HG03558 (cell line): Measurements from ENCODE around the gene GPS2.

ENCODE experiments used
- ATAC-seq: cut with Tn5 transposase; IDR thresholded peaks from one replicate; pipeline ENCODE4 v1.9.1; 2021; ENCODE audit warnings: moderate number of reproducible peaks; ENCODE audit not compliant: unreplicated experiment; ENCODE audit errors: extremely low read depth

GPS2 gene

GRCh38 chr17:7294614-7295153 lies 20.5 kb downstream of the GPS2 start, which contains the start of gene YBX2:
Gene YBX2 (minus strand): TSS chr17:7294639. CDS start chr17:7294500, 139 bp downstream.
- no peak for ATAC-seq

GRCh38 chr17:7293816-7294613 lies 21.1 kb downstream of the GPS2 start:
- ATAC-seq = no peak

GRCh38 chr17:7293159-7293558 lies 22.0 kb downstream of the GPS2 start:
- no peak for ATAC-seq

GRCh38 chr17:7292729-7293128 lies 22.4 kb downstream of the GPS2 start:
- no peak for ATAC-seq

- no peak for ATAC-seq
Measured at GRCh38 chr17:7292194-7292593, 23.0 kb downstream of the GPS2 start.

- no peak for ATAC-seq
Measured at GRCh38 chr17:7290685-7291084, 24.5 kb downstream of the GPS2 start.

- no peak for ATAC-seq
Measured at GRCh38 chr17:7290166-7290565, 25.0 kb downstream of the GPS2 start.

GRCh38 chr17:7289256-7290032 lies 25.7 kb downstream of the GPS2 start:
- no peak for ATAC-seq

GRCh38 chr17:7285679-7286078 lies 29.5 kb downstream of the GPS2 start:
- no peak for ATAC-seq

GRCh38 chr17:7284911-7285310 lies 30.2 kb downstream of the GPS2 start:
- ATAC-seq = no peak

GRCh38 chr17:7283471-7284216 lies 31.5 kb downstream of the GPS2 start:
- ATAC-seq = no peak

GRCh38 chr17:7282752-7283321 lies 32.3 kb downstream of the GPS2 start:
- no peak for ATAC-seq

GRCh38 chr17:7281953-7282751 lies 33.0 kb downstream of the GPS2 start:
- ATAC-seq = no peak

GRCh38 chr17:7281074-7281952 lies 33.8 kb downstream of the GPS2 start, which contains the start of gene SLC2A4:
Gene SLC2A4 (plus strand): TSS chr17:7281718. CDS start chr17:7281935, 217 bp downstream.
- no peak for ATAC-seq

GRCh38 chr17:7280519-7281073 lies 34.6 kb downstream of the GPS2 start:
- ATAC-seq = no peak

- ATAC-seq = no peak
Measured at GRCh38 chr17:7279448-7279847, 35.7 kb downstream of the GPS2 start.

- ATAC-seq = no peak
Measured at GRCh38 chr17:7266784-7267183, 48.4 kb downstream of the GPS2 start.

- ATAC-seq = no peak
Measured at GRCh38 chr17:7263801-7264078, 51.4 kb downstream of the GPS2 start.
